Loucy (cell line): ENCODE results near the gene FIGN.

Source experiments
- EZH2phosphoT487 ChIP-seq: fragments of 200-600 bp; IDR thresholded peaks from 2 replicates; pipeline ENCODE4 v1.6.1; 2018; ENCODE audit warnings: antibody characterized with exemption, mild to moderate bottlenecking, moderate library complexity, borderline replicate concordance
- TF ChIP-seq, protein P1 (sequence below): fragments of 200-600 bp; sonication (generic); conservative IDR thresholded peaks from 2 replicates; pipeline ENCODE4 v1.5.1; 2014; ENCODE audit warnings: mild to moderate bottlenecking, antibody characterized with exemption, low read length

DNA sequence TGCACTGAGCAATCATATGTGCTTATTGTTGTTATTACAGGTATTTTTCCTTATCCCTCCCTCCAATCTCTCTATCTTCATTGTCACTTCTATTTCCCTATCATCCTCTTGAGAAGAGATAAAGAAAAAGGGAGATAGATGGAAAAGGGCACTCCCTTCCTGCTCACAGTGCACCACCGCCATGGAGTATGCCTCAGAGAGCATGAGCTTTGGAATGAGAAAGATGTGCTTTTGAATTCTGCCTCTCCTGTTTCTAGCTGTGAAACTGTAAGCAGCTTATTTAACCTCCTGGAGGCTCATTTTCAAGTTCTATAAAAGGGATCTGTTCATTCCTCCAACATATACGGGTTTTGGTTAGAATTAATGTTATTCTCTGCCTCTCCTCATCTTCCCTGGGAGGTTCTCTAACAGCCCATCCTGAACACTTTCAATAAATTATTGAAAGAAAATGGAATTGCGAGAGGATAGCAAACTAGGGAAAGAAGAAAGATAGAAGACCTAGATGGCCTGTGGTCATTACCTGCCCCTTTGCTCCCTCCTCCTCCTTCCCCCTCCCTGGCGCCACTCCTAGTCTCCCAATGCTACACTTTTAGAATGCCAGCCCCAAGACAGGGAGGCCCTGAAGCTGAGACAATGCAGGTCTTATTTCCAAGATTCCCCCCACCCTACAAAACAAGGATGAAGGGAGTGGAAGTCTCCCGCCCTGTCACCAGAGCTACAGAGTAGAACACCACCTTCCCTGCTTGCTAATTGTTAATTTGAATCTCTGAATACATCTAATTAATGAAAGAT lies 37.8 kb downstream of the FIGN start:
- TF ChIP-seq, protein P1, sequence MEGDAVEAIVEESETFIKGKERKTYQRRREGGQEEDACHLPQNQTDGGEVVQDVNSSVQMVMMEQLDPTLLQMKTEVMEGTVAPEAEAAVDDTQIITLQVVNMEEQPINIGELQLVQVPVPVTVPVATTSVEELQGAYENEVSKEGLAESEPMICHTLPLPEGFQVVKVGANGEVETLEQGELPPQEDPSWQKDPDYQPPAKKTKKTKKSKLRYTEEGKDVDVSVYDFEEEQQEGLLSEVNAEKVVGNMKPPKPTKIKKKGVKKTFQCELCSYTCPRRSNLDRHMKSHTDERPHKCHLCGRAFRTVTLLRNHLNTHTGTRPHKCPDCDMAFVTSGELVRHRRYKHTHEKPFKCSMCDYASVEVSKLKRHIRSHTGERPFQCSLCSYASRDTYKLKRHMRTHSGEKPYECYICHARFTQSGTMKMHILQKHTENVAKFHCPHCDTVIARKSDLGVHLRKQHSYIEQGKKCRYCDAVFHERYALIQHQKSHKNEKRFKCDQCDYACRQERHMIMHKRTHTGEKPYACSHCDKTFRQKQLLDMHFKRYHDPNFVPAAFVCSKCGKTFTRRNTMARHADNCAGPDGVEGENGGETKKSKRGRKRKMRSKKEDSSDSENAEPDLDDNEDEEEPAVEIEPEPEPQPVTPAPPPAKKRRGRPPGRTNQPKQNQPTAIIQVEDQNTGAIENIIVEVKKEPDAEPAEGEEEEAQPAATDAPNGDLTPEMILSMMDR, result no peak
- TF ChIP-seq EZH2phosphoT487, result no peak
